ENCODE data around the gene ZDHHC14. TPM values are rescaled to one million over a fixed set of nuclear protein-coding genes. Genes with fewer than 3 reads are reported as not detected.

ZDHHC14 gene
- total and polyA plus RNA-seq, 7 donors, result 2.5 to 14.6 (median 4.3) TPM

DNA sequence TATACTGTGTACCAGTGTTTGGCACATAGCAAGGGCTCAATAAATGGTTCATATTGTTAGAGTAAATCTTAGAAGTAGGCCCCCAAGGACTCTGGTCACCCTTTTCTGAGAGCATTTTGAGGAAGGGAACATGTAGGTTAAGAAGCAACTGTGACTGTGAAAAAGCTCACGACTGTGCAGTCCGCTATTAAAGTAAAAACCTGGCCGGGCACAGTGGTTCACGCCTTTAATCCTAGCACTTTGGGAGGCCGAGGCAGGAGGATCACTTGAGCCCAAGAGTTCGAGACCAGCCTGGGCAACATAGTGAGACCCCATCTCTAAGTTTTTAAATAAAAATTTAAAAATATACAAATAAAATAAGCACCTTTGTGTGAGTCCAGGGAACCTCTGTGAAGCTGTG lies 5.0 kb downstream of the ZDHHC14 start:
- intact Hi-C loops (cut with DNase I), result no loop called here
- H3K36me3 ChIP-seq (ENCODE audit: insufficient read depth in 1 of 2, low read depth in 1 of 2), result no peaks in the 10 kb centered on the region
- peaks cover 21% of the 10 kb centered on the region for H3K4me1 ChIP-seq
- H3K4me3 ChIP-seq, result no peak overlapping the region
- ATAC-seq, result no peak
- peaks cover 12% of the 10 kb centered on the region for H3K9me3 ChIP-seq
- H3K27me3 ChIP-seq (ENCODE audit: insufficient read depth in 3 of 3, low read length in 2 of 3), result no peaks in the 10 kb centered on the region
- H3K27ac ChIP-seq, result no peak overlapping the region
- TF ChIP-seq, protein P1, sequence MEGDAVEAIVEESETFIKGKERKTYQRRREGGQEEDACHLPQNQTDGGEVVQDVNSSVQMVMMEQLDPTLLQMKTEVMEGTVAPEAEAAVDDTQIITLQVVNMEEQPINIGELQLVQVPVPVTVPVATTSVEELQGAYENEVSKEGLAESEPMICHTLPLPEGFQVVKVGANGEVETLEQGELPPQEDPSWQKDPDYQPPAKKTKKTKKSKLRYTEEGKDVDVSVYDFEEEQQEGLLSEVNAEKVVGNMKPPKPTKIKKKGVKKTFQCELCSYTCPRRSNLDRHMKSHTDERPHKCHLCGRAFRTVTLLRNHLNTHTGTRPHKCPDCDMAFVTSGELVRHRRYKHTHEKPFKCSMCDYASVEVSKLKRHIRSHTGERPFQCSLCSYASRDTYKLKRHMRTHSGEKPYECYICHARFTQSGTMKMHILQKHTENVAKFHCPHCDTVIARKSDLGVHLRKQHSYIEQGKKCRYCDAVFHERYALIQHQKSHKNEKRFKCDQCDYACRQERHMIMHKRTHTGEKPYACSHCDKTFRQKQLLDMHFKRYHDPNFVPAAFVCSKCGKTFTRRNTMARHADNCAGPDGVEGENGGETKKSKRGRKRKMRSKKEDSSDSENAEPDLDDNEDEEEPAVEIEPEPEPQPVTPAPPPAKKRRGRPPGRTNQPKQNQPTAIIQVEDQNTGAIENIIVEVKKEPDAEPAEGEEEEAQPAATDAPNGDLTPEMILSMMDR (IDR thresholded peaks at IDR 0.05), result no peak
- no peak for DNase-seq
- WGBS, 3 donors, result 93 to 95% (median 95%) methylated on average over 6 of the region's 6 CpGs

DNA sequence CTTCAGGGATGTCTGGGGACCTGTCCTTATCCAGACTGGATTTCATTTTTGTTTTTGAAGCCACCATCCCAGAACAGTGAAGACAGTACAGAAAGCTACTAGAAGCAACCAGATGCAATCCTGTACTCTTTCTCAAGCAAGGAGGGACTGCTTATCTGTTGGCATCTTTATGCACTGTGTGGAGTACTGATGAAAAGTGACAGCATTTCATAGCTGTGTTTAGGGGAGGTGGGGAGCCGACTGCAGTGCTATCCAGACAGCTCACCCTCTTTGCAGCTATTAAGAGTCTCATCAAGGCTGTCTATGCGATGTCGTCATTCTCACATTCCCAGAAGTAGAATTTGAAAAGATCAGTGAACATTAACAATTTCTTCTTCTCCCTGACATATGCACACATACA lies 5.5 kb downstream of the ZDHHC14 start:
- TF ChIP-seq, protein P1 (IDR thresholded peaks at IDR 0.05), result no peak
- H3K4me3 ChIP-seq, result no peak overlapping the region
- no peaks in the 10 kb centered on the region for H3K36me3 ChIP-seq (ENCODE audit: insufficient read depth in 1 of 2, low read depth in 1 of 2)
- H3K4me1 ChIP-seq, result peaks cover 21% of the 10 kb centered on the region
- no peaks in the 10 kb centered on the region for H3K27me3 ChIP-seq (ENCODE audit: insufficient read depth in 3 of 3, low read length in 2 of 3)
- no peak for ATAC-seq
- WGBS, 3 donors, result 84 to 90% (median 88%) methylated on average over 3 of the region's 3 CpGs
- DNase-seq, result no peak
- intact Hi-C loops (cut with DNase I), result no loop called here
- no peak overlapping the region for H3K27ac ChIP-seq
- peaks cover 16% of the 10 kb centered on the region for H3K9me3 ChIP-seq

DNA sequence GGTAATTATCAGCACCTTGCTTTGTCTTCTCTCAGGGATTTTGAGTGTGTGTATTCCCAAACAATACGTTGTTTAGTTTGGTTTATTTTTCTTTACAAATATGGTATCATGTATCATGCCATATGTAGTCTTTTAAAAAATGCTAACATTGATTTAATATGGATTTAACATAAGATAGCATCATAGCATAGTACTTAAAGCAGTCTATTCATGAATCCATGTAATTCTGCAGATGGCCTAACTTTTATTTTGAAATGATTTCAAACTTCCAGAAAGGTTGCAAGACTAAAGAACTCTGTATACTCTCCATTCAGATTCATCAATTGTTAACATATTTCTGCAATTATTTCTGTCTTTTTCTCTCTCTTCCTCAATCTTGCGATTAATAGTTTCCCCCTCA lies 7.9 kb downstream of the ZDHHC14 start:
- intact Hi-C loops (cut with DNase I), result no loop called here
- DNase-seq (no peak), ATAC-seq (no peak)
- Histone ChIP-seq H3K36me3 (ENCODE audit: insufficient read depth in 1 of 2, low read depth in 1 of 2) (no peaks in the 10 kb centered on the region), H3K27me3 (ENCODE audit: insufficient read depth in 3 of 3, low read length in 2 of 3) (no peaks in the 10 kb centered on the region), H3K27ac (no peak overlapping the region), H3K4me3 (no peak overlapping the region), H3K4me1 (peaks cover 5% of the 10 kb centered on the region), H3K9me3 (peaks cover 16% of the 10 kb centered on the region)
- TF ChIP-seq, protein P1 (IDR thresholded peaks at IDR 0.05), result no peak
- 91 to 97% (median 92%) methylated on average over 2 of the region's 2 CpGs for WGBS, 3 donors

DNA sequence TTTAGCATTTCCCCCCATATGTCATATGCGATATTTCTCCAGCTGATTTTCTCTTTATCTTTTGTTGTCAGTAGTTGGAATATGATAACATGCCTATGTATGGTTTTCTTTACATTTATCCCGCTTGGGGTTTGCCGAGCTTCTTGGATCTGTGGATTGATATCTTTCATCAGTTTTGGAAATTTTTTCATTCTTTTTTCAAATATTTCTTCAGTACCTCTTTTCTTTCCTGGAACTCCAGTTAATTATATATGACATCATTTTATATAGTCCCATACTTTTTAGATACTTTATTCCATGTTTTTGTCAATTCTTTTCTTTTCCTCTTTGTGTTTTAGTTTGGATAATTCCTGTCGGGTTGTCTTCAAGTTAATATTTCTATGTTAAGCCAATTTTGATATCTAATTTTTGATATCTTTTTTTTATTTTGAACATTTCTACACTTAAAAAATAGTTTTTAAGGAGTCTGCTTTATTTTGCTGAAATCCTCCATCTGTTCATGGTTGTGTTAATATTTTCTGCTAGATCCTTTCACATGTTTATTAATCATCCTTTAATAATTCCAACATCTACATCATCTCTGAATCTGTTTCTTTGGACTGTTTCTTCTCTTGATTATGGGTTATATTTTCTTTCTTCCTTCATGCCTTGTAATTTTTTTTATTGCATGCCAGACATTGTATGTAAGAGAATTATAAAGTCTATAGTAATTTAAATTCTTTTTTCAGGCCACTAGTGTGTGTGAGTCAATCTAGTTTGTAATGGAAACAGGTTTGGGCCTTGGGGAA lies 9.5 kb downstream of the ZDHHC14 start:
- 97 to 99% (median 98%) methylated on average over 4 of the region's 4 CpGs for WGBS, 3 donors
- Histone ChIP-seq H3K4me3 (no peak overlapping the region), H3K4me1 (no peaks in the 10 kb centered on the region), H3K27me3 (ENCODE audit: insufficient read depth in 3 of 3, low read length in 2 of 3) (no peaks in the 10 kb centered on the region), H3K27ac (no peak overlapping the region), H3K9me3 (peaks cover 16% of the 10 kb centered on the region), H3K36me3 (ENCODE audit: insufficient read depth in 1 of 2, low read depth in 1 of 2) (no peaks in the 10 kb centered on the region)
- intact Hi-C loops (cut with DNase I), result no loop called here
- TF ChIP-seq, protein P1 (IDR thresholded peaks at IDR 0.05), result no peak
- ATAC-seq (no peak), DNase-seq (no peak)
